GM19025 (cell line): ENCODE measurements around the gene ALG14.
"Not testable (repeated sequence)": the region's sequence is repeated elsewhere in the genome, so short reads cannot be mapped to it uniquely, and the experiment has no call there.

Experiments
- ATAC-seq: cut with Tn5 transposase; IDR thresholded peaks from one replicate; pipeline ENCODE4 v1.9.1; 2021; ENCODE audit warnings: mild to moderate bottlenecking, low read depth, moderate library complexity; ENCODE audit not compliant: unreplicated experiment

Gene ALG14

GRCh38 chr1:95046359-95046758 lies 26.4 kb downstream of the ALG14 start:
- ATAC-seq = no peak

DNA sequence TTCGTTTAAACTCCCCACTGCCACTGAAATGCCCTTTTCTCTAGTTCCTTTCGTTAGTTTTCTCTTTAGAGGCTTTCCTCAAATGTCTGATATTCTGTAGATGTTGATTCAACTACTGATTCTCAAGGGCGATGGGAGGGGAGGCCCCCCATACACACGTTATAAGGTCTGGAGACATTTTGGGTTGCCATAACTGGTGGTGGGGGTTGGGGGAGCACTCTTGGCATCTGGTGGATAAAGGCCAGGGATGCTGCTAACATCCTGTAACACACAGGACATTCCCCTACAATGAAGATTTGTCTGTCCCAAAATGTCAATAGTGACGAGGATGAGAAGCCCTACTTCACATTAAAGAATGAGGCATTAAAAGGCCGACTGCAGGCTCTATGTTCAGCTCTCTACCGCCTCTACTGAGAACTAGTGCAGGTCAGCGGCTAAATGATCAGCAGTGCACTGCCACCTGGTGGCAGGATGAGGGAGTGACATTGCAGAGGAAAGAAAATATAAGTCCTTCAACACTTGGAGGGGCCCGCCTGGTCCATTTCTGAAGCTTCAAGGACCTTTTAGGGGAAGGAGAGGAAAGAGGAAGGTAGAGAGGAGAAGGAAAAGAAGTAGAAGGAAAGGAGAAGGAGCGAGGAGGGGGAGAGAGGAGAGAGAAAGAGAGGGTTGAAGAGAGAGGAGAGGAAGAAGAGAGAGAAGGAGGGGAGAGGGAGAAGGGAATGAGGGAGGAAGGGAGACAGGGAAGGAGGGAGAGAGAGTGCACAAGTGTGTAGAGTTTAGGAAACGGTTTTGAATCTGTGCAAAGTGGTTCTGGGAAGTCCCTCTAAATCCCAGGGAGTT lies 29.4 kb downstream of the ALG14 start:
- peak; percentile 92 for ATAC-seq

DNA sequence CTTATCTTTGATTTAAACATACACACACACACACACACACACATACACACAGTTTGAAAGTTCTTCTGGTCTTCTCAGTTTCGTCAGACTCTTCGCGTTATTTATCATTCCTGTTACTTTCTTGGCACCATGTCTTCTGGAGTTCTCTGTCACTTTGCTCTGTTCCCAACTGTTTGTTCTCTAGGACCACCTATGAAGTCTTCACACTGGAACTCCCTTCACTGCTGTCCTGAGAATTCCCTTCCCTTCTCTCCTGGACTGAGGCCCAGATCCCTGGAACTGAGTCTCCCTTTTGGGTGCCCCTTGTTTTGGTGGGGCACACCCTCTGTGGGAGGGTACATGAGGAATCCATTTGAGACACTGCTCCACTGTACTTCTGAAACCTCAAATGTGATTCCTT lies 30.5 kb downstream of the ALG14 start:
- no peak for ATAC-seq

DNA sequence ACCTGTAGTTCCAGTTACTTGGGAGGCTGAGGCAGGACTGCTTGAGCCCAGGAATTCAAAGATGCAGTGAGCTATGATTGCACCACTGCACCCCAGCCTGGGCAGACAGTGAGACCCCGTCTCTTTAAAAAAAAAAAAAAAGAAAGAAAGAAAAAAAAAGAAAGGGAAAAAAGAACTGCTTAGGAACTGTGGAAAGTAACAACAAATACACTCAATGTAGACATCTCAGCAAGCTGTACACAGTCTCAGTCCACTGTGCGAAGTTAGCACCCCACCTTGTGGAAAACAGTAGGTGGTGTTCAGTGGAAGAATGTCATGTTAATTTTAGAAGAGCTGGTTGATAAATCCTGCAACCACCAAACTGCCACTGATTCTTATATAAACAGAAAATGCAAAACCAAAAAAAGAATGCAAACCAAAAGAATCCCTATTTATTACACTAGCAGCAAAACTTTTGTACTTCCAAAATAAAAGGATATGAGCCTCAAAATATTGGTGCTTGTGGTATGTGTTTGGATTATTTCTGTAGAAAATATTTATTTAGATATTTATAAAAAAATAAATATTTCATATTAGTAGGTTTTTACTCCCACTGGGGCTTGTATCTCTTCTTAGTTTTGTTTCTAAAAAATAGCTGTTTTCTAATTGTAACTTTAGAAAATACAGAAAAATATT lies 31.1 kb downstream of the ALG14 start:
- ATAC-seq = no peak

DNA sequence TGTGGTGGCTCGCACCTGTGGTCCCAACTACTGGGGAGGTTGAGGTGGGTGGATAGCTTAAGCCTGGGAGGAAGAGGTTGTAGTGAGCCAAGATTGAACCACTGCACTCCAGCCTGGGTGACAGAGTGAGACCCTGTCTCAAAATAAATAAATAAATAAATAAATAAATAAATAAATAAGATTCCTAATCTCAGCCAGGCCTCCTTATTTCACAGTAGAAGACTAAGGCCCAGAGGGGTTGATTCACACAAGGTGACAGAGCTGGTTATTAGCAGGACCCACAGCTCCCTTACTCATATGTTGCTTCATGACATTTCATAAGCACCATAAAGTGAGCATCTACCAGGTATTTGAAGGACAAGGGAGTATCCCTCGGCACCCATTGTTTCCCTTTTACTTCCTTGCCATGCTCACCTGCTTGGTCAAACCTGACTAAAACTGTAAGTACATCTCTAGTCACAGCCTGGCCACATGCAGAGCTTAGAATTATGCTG lies 32.7 kb downstream of the ALG14 start:
- ATAC-seq = no peak

- no peak for ATAC-seq
Measured at GRCh38 chr1:95039360-95040031, 33.3 kb downstream of the ALG14 start.

- ATAC-seq = no peak
Measured at GRCh38 chr1:95035536-95035935, 37.2 kb downstream of the ALG14 start.

DNA sequence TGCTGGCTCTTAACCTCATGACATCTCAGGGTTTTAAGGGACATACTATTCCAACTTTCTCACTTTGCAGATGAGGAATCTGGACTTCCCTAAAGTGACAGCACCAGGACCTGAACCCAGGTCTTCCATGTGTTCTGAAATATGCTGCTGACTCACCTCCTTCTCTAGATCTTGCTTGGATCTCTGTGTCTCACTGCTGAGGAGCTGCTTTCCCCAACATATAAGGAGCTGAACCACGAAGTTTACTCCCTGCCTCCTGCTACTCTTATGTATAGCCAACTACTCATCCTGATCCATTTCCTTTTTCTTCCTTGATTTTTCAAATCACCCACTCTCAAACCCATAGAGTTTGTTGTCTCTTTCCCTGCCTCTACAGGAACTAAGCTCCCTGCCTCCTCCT lies 38.2 kb downstream of the ALG14 start:
- no peak for ATAC-seq

DNA sequence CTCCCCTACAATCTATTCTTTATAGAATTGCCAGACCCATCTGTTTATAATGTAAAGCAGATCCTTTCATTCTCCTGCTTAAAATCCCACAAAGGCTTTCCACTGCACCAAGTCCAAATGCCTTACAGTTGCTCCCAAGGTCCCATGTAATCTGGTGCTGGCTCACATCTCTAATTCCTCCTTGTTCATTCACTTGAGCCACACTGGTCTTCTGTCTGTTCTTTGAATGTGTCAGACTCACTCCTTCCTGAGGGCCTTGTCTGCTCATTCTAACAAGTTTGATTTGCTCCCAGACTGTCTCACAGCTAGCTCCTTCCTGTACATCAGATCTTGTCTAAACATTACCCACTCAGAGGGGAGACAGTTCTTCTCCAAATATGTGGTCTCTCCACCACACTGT lies 38.9 kb downstream of the ALG14 start:
- no peak for ATAC-seq

GRCh38 chr1:95029532-95029931 lies 43.2 kb downstream of the ALG14 start:
- ATAC-seq = no peak

GRCh38 chr1:95028954-95029353 lies 43.8 kb downstream of the ALG14 start:
- no peak for ATAC-seq

DNA sequence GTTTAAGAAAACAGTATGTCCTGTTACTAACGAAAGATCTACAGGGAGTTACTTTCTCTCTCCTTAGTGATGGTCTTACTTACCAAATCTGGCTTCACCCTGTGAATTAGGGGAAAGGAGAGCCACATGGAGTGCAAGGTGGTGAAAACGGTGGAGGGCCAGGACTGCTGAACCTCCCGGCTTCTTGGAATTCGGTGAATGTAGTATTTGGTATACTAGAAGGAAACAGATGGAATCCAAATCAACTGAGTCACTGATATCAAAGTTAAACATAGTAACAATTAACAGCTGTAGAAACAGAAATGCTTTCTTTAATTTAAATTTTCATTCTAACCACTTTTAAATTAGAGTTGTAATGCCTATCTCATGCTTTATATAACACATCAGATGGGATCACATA lies 45.7 kb downstream of the ALG14 start:
- ATAC-seq = no peak

DNA sequence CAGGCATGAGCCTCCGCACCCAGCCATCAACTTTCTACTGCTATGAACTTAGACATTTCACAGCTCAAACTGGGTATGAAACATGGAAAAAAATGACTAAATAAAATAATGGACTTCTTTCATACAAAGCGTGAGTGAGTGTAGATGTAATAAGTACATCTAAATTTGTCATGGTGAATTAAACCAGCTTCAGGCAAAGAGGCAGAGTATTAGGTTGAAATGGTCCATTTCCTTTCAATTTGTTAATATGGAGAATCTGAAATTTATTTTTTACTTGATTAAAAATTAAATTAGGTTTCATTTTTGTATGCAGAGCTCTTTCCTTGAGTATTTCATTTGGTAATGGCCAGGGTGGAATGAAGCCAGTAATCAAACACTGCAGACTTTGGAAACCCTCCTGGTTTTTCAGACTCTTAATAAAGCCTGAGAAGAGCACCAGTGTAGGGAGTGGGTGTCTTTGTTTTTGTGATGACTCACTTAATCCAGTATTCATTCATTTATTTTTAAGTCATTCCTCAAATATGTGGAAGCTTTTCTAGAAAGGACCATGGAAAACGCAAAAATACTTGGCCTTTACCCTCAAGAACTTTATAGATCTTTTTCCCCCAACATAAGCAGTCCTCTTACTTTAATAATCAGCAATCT lies 49.2 kb downstream of the ALG14 start:
- no peak for ATAC-seq

DNA sequence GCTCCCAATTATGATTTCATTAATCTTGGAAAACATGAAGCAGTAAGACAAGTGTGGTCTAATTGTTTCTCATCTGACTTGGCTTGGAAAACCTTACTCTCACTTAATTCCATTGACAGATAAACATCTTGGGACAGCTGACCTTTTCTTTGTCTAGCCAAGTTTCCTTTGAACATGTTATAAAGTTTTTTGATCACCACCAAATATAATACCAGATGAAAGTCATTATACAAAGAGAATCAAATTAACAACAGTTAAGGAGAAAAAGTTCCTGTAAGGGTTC lies 50.2 kb downstream of the ALG14 start:
- no peak for ATAC-seq

- no peak for ATAC-seq
Measured at GRCh38 chr1:95021805-95022643, 50.7 kb downstream of the ALG14 start.

GRCh38 chr1:95021119-95021518 lies 51.6 kb downstream of the ALG14 start:
- no peak for ATAC-seq

- not testable (repeated sequence) for ATAC-seq
Measured at GRCh38 chr1:95019466-95019865, 53.3 kb downstream of the ALG14 start.

DNA sequence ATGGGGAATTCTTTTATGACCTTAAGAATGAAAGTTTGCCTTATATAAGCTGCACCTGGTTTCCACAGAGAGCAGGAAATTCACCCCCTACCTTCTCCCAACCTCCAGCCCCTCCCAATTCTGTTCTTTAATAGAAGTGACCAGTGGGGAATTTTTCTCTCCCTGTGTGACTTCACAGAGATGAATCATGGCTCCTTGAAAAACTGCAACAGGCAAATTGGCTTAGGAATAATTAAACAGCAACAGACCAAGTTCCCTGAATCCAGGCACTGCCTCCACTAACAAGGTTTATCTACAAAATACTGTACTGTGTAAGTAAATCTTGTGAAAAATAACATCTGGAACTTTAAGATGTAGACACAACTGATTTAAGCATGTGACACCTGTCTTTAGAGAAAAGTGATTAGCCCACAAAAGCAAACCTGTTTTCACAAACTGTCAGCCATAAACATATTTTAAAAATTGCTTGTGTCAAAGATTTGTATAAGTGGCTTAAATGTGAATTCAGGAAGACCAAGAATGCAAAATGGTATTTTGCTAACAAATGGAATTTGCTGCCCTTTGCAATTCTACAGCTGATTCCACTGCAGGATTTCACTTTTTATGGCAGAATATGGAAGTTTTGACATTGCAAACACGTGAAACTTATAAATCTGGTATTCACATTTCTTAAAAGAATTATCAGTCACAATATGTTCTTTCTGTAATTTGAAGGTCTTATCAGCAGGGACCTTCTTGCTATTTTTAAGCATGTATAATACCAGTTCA lies 54.0 kb downstream of the ALG14 start:
- ATAC-seq = no peak

GRCh38 chr1:95017775-95018174 lies 55.0 kb downstream of the ALG14 start:
- no peak for ATAC-seq
